PC-3 (cell line): ENCODE results near the gene IRF2BP1. TPM values are rescaled to one million over a fixed set of nuclear protein-coding genes. Genes with fewer than 3 reads are reported as not detected.
"Not testable (repeated sequence)": the region's sequence is repeated elsewhere in the genome, so short reads cannot be mapped to it uniquely, and the experiment has no call there.

Experiments used
- ATAC-seq: fragments of 200-7000 bp; cut with Tn5 transposase; 2 replicates; pipeline ENCODE4 v1.9.1; 2020; ENCODE audit warnings: mild to moderate bottlenecking, moderate library complexity
- BruUV-seq: library from RNA; stranded (reverse); fragments of 400-500 nt; replicated peaks from 2 replicates; lab custom pipeline; 2021; lab: Mats Ljungman, UMichigan
- CTCF ChIA-PET: fragments of 300-600 bp; sonication (Branson Sonifier 250); formaldehyde crosslinking; loops from one replicate; lab custom pipeline; 2022; ENCODE audit warnings: antibody characterized with exemption; lab: Charles Lee
- POLR2A ChIA-PET: fragments of 300-600 bp; sonication (Branson Sonifier 250); formaldehyde crosslinking; loops from one replicate; lab custom pipeline; 2022; ENCODE audit warnings: antibody characterized with exemption; ENCODE audit not compliant: unreplicated experiment; lab: Charles Lee
- DNase-seq: peaks from one replicate; pipeline ENCODE4 v3.0.0-alpha.2; 2015
- H2AFZ ChIP-seq: fragments of 300-600 bp; sonication (generic); 2 replicates; pipeline ENCODE4 v1.6.0; 2016; ENCODE audit warnings: antibody characterized with exemption, low read length
- H3F3A ChIP-seq: fragments of 300-600 bp; sonication (generic); one replicate; pipeline ENCODE4 v1.6.0; 2017; ENCODE audit warnings: antibody characterized with exemption, low read length, control low read depth, mild to moderate bottlenecking; ENCODE audit not compliant: unreplicated experiment
- H3K27ac ChIP-seq: fragments of 300-600 bp; sonication (generic); 2 replicates; pipeline ENCODE4 v1.5.1; 2016; ENCODE audit warnings: mild to moderate bottlenecking, low read length
- H3K27me3 ChIP-seq: fragments of 300-600 bp; sonication (generic); 2 replicates; pipeline ENCODE4 v1.6.1; 2016; ENCODE audit warnings: low read length, mixed read lengths
- H3K36me3 ChIP-seq: fragments of 300-600 bp; sonication (generic); 2 replicates; pipeline ENCODE4 v1.6.1; 2016; ENCODE audit warnings: low read depth, mixed run types, low read length, mixed read lengths
- H3K4me1 ChIP-seq: fragments of 300-600 bp; sonication (generic); 2 replicates; pipeline ENCODE4 v1.5.1; 2016; ENCODE audit warnings: low read length; ENCODE audit not compliant: insufficient read depth
- H3K4me2 ChIP-seq: fragments of 300-600 bp; sonication (generic); 2 replicates; pipeline ENCODE4 v1.6.0; 2016; ENCODE audit warnings: low read length
- H3K4me3 ChIP-seq: fragments of 300-600 bp; sonication (generic); 2 replicates; pipeline ENCODE4 v1.5.1; 2016; ENCODE audit warnings: mild to moderate bottlenecking, low read length, mixed read lengths
- H3K79me2 ChIP-seq: fragments of 300-600 bp; sonication (generic); 2 replicates; pipeline ENCODE4 v1.6.1; 2017; ENCODE audit warnings: low read length, mixed read lengths
- H3K9ac ChIP-seq: fragments of 300-600 bp; sonication (generic); 2 replicates; pipeline ENCODE4 v1.6.0; 2016; ENCODE audit warnings: mild to moderate bottlenecking, low read length
- H3K9me2 ChIP-seq: fragments of 300-600 bp; sonication (generic); replicated peaks from 2 replicates; pipeline ENCODE4 v1.6.1; 2016; ENCODE audit warnings: mixed run types, low read length, mixed read lengths
- H3K9me3 ChIP-seq: fragments of 300-600 bp; sonication (generic); 2 replicates; pipeline ENCODE4 v1.6.1; 2016; ENCODE audit warnings: low read length, mixed read lengths
- H4K20me1 ChIP-seq: fragments of 300-600 bp; sonication (generic); 2 replicates; pipeline ENCODE4 v1.6.1; 2016; ENCODE audit warnings: low read length, mixed read lengths
- CTCF ChIP-seq: fragments of 300-600 bp; sonication (generic); conservative IDR thresholded peaks from 2 replicates; pipeline ENCODE4 v1.5.1; 2017; ENCODE audit warnings: antibody characterized with exemption, low read depth, mild to moderate bottlenecking, low read length
- EZH2 ChIP-seq: fragments of 300-600 bp; sonication (generic); IDR thresholded peaks from one replicate; pipeline ENCODE4 v1.6.1; 2017; ENCODE audit warnings: antibody characterized with exemption, mild to moderate bottlenecking, low read length; ENCODE audit not compliant: unreplicated experiment
- EZH2phosphoT487 ChIP-seq: fragments of 300-600 bp; sonication (generic); IDR thresholded peaks from 2 replicates; pipeline ENCODE4 v1.6.1; 2018; ENCODE audit warnings: mild to moderate bottlenecking, antibody characterized with exemption, low read length, borderline replicate concordance
- intact Hi-C: fragments of 100-400 bp; cut with micrococcal nuclease; formaldehyde crosslinking; loops from 2 replicates; pipeline ENCODE4 v1.9.0; 2023
- total RNA-seq: library from RNA; depleted of rRNA; stranded (reverse); fragments of >200 nt; gene quantifications from 2 replicates; pipeline ENCODE4 v1.2.3, GENCODE V29; 2014

IRF2BP1 gene
- total RNA-seq, 1 experiment from 2014 or later: 31.5 TPM

GRCh38 chr19:45870798-45871197 is 15.1 kb downstream of the IRF2BP1 start:
- TF ChIP-seq CTCF (no peak), EZH2 (no peak), EZH2phosphoT487 (no peak)
- no peaks in the 10 kb centered on the region for H3K9me2 ChIP-seq
- POLR2A ChIA-PET: no interaction called here
- H3K9me3 ChIP-seq: no peaks in the 10 kb centered on the region
- no peak overlapping the region for H2AFZ ChIP-seq
- H3K4me2 ChIP-seq: no peak overlapping the region
- H4K20me1 ChIP-seq: no peaks in the 10 kb centered on the region
- H3K4me3 ChIP-seq: no peak overlapping the region
- H3K27ac ChIP-seq: no peak overlapping the region
- no peaks in the 10 kb centered on the region for H3K79me2 ChIP-seq
- H3F3A ChIP-seq: no peaks in the 10 kb centered on the region
- ATAC-seq: no peak
- intact Hi-C loops: no loop called here
- H3K27me3 ChIP-seq: no peaks in the 10 kb centered on the region
- H3K36me3 ChIP-seq: no peaks in the 10 kb centered on the region
- H3K9ac ChIP-seq: no peak overlapping the region
- BruUV-seq: no TSS peak
- no peaks in the 10 kb centered on the region for H3K4me1 ChIP-seq
- DNase-seq: no peak
- CTCF ChIA-PET: no interaction called here

- H3K9ac ChIP-seq, H3K4me2 ChIP-seq, H4K20me1 ChIP-seq, DNase-seq, CTCF ChIA-PET, H3K4me3 ChIP-seq, H3K4me1 ChIP-seq, H3K9me3 ChIP-seq, BruUV-seq, ATAC-seq, intact Hi-C loops, H3F3A ChIP-seq, H2AFZ ChIP-seq, H3K79me2 ChIP-seq, POLR2A ChIA-PET, H3K36me3 ChIP-seq, H3K9me2 ChIP-seq, H3K27ac ChIP-seq: not testable (repeated sequence)
- H3K27me3 ChIP-seq: peaks cover 13% of the 10 kb centered on the region
These were observed 18.7 kb downstream of the IRF2BP1 start for GRCh38 chr19:45867241-45867640.

- Histone ChIP-seq H3K27ac (no peak overlapping the region), H3K4me2 (no peak overlapping the region)
These were observed 19.4 kb downstream of the IRF2BP1 start for GRCh38 chr19:45866400-45867176.

More at GRCh38 chr19:45866400-45867176, 19.4 kb downstream of the IRF2BP1 start:
- ATAC-seq (no peak), DNase-seq (no peak)
- no peak overlapping the region for H3K9ac ChIP-seq
- no peaks in the 10 kb centered on the region for H3F3A ChIP-seq
- H3K9me2 ChIP-seq: no peaks in the 10 kb centered on the region
- peaks cover 13% of the 10 kb centered on the region for H3K27me3 ChIP-seq
- no peaks in the 10 kb centered on the region for H3K4me1 ChIP-seq
- POLR2A ChIA-PET: no interaction called here
- no peak overlapping the region for H2AFZ ChIP-seq
- no peaks in the 10 kb centered on the region for H3K9me3 ChIP-seq
- H3K4me3 ChIP-seq: no peak overlapping the region
- intact Hi-C loops: no loop called here
- no TSS peak for BruUV-seq
- CTCF ChIA-PET: no interaction called here
- TF ChIP-seq EZH2phosphoT487: no peak
- no peak for TF ChIP-seq CTCF
- TF ChIP-seq EZH2: no peak
- no peaks in the 10 kb centered on the region for H4K20me1 ChIP-seq
- H3K36me3 ChIP-seq: no peaks in the 10 kb centered on the region
- peaks cover 12% of the 10 kb centered on the region for H3K79me2 ChIP-seq
